ENCODE data around the gene CREBBP. TPM values are rescaled to one million over a fixed set of nuclear protein-coding genes. Genes with fewer than 3 reads are reported as not detected.

Gene CREBBP
- total RNA-seq, 1 experiment from 2014 or later = 79.1 TPM

DNA sequence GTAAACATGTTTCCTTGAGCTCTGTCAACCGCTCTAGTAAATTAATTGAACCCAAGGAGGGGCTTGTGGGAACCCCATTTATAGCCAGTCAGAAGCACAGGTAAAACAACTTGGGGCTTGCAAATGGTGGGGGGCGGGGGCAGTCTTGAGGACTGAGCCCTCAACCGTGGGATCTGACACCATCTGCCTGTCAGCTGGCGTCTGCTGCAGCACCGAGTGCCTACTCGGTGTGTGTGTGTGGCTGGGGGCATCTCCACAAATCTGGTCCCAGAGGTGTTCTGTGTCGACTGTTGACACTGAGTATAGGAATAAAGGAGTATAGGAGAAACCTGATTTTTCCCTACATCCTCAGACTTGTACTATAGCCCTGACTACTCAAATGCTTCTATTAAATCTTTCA, 20.6 kb downstream of the CREBBP start:
- Histone ChIP-seq H4K5ac (ENCODE audit: insufficient read length, low read depth, low read length) (no peak overlapping the region), H3K56ac (ENCODE audit: insufficient read length, low read depth, low read length) (no peak overlapping the region), H3K23ac (ENCODE audit: insufficient read length, low read depth, low read length) (no peak overlapping the region), H2BK5ac (ENCODE audit: insufficient read length, low read length) (no peak overlapping the region), H3T11ph (ENCODE audit: low read length) (no peak overlapping the region), H2BK20ac (ENCODE audit: low read depth, low read length, poor library complexity, severe bottlenecking) (no peak overlapping the region), H3K9ac (ENCODE audit: extremely low read depth, insufficient read length, low read length) (no peak overlapping the region), H2BK120ac (ENCODE audit: low read depth, low read length, poor library complexity, severe bottlenecking) (no peak overlapping the region), H2BK12ac (ENCODE audit: insufficient read length, low read depth, low read length) (no peak overlapping the region), H4K91ac (ENCODE audit: insufficient read length, low read depth, low read length) (no peak overlapping the region), H3K4me2 (ENCODE audit: insufficient read depth, insufficient read length, low read length) (no peak overlapping the region), H2AK5ac (ENCODE audit: insufficient read length, low read length) (no peak overlapping the region), H3K4ac (ENCODE audit: low read depth, low read length) (no peak overlapping the region), H3K27ac (ENCODE audit: insufficient read length, low read depth, low read length) (no peak overlapping the region), H3K18ac (ENCODE audit: insufficient read length, low read depth, low read length) (no peak overlapping the region), H4K20me1 (ENCODE audit: control insufficient read depth, insufficient read depth, insufficient read length) (no peaks in the 10 kb centered on the region), H3K79me1 (ENCODE audit: insufficient read depth, low read depth, low read length, poor library complexity, severe bottlenecking) (peaks cover 20% of the 10 kb centered on the region), H3K9me3 (ENCODE audit: control insufficient read depth, low read depth, low read length) (no peaks in the 10 kb centered on the region), H3K4me1 (ENCODE audit: insufficient read depth, low read length) (peaks cover 7% of the 10 kb centered on the region), H3K23me2 (ENCODE audit: insufficient read length, low read depth, low read length, poor library complexity, severe bottlenecking) (no peaks in the 10 kb centered on the region), H4K8ac (replicated peaks; ENCODE audit: insufficient read length, low read depth, low read length) (no peak overlapping the region), H3K14ac (ENCODE audit: insufficient read depth, low read length) (no peak overlapping the region), H2BK15ac (ENCODE audit: low read depth, low read length) (no peak overlapping the region), H3K79me2 (ENCODE audit: insufficient read depth, low read length) (peaks cover 39% of the 10 kb centered on the region; the same call in 1 of the 2 replicates), H3K27me3 (ENCODE audit: insufficient read depth, low read length) (no peaks in the 10 kb centered on the region), H2AFZ (ENCODE audit: low read length) (no peak overlapping the region)
- no CpG with 5 or more reads among the region's 7 CpGs for WGBS (ENCODE audit: extremely low coverage, insufficient read length, low lambda C conversion rate)
- H3K27me3 Mint-ChIP-seq (ENCODE audit: low read depth) = no peaks in the 10 kb centered on the region
- no peak for DNase-seq
- no peaks in the 10 kb centered on the region for H3K36me3 Mint-ChIP-seq (ENCODE audit: insufficient read depth in 1 of 3, low read depth in 3 of 3)
- H3K27ac Mint-ChIP-seq = no peak overlapping the region
- TF ChIP-seq CTCF (conservative IDR thresholded peaks at IDR 0.05) = no peak
- no peak overlapping the region for H3K4me3 Mint-ChIP-seq
- no peaks in the 10 kb centered on the region for H3K9me3 Mint-ChIP-seq
- peaks cover 53% of the 10 kb centered on the region in 2 experiments for H3K4me1 Mint-ChIP-seq

Data from H9 (cell line).